CD14-positive monocyte (primary cell): ENCODE data around the gene PPT1. TPM values are rescaled to one million over a fixed set of nuclear protein-coding genes. Genes with fewer than 3 reads are reported as not detected.

Source experiments
- DNase-seq, 3 donors: peaks; one replicate each; pipeline ENCODE4 v3.0.0-alpha.2; 2011 to 2022
- H2AFZ ChIP-seq: 2 replicates; pipeline ENCODE4 v1.6.0; 2012; ENCODE audit warnings: mild to moderate bottlenecking, low read depth, low read length, inconsistent platforms; ENCODE audit not compliant: insufficient read depth, poor library complexity, severe bottlenecking
- H3K27ac ChIP-seq, 2 donors: 1 replicate in 1 of 2; 2 replicates in 1 of 2; pipeline ENCODE4 v1.5.1; 2012 to 2013; ENCODE audit warnings: low read length in 2 of 2, control low read depth in 1 of 2, inconsistent platforms in 1 of 2, low read depth in 1 of 2, mild to moderate bottlenecking in 1 of 2
- H3K27me3 ChIP-seq, 2 donors: one replicate each; pipeline versions ENCODE4 v1.6.0 to v1.6.1; 2011 to 2013; ENCODE audit warnings: low read length in 2 of 2; ENCODE audit not compliant: control insufficient read depth in 2 of 2, insufficient read depth in 2 of 2
- H3K36me3 ChIP-seq, 2 donors: replicated peaks in 1 of 2; 1 replicate in 1 of 2; 2 replicates in 1 of 2; pipeline versions ENCODE4 v1.5.1 to v1.6.1; 2012 to 2013; ENCODE audit warnings: low read length in 2 of 2, control low read depth in 1 of 2, inconsistent platforms in 1 of 2, mild to moderate bottlenecking in 1 of 2; ENCODE audit not compliant: insufficient read depth in 2 of 2, control insufficient read depth in 1 of 2
- H3K4me1 ChIP-seq, 2 donors: 1 replicate in 1 of 2; 2 replicates in 1 of 2; pipeline versions ENCODE4 v1.5.1 to v1.6.1; 2012 to 2013; ENCODE audit warnings: low read length in 2 of 2, control low read depth in 1 of 2, inconsistent platforms in 1 of 2, mild to moderate bottlenecking in 1 of 2, moderate library complexity in 1 of 2; ENCODE audit not compliant: insufficient read depth in 2 of 2, control insufficient read depth in 1 of 2
- H3K4me2 ChIP-seq: replicated peaks from 2 replicates; pipeline ENCODE3; 2012; ENCODE audit warnings: low read length, moderate library complexity, mild to moderate bottlenecking; ENCODE audit not compliant: poor library complexity, severe bottlenecking; ENCODE audit errors: extremely low read depth
- H3K4me3 ChIP-seq, 3 experiments: fragments of 200-600 bp in 1 of 3; sonication (generic) in 1 of 3; replicated peaks in 1 of 3; 1 replicate in 2 of 3; 2 replicates in 1 of 3; pipeline ENCODE4 v1.5.1; 2011 to 2013; ENCODE audit warnings: low read length in 3 of 3, mild to moderate bottlenecking in 3 of 3, control low read depth in 2 of 3, low read depth in 2 of 3, inconsistent platforms in 1 of 3, moderate library complexity in 1 of 3
- H3K79me2 ChIP-seq: 2 replicates; pipeline ENCODE4 v1.6.0; 2012; ENCODE audit warnings: mild to moderate bottlenecking, control low read depth, inconsistent platforms, low read length, moderate library complexity; ENCODE audit not compliant: insufficient read depth
- H3K9ac ChIP-seq: 2 replicates; pipeline ENCODE4 v1.6.0; 2017; ENCODE audit warnings: low read length, mild to moderate bottlenecking; ENCODE audit not compliant: insufficient read depth, poor library complexity, severe bottlenecking
- H3K9me3 ChIP-seq, 2 donors: replicated peaks in 1 of 2; 1 replicate in 1 of 2; 2 replicates in 1 of 2; pipeline versions ENCODE4 v1.5.1 to v1.6.1; 2012 to 2013; ENCODE audit warnings: low read length in 2 of 2, control low read depth in 1 of 2; ENCODE audit not compliant: control insufficient read depth in 1 of 2, insufficient read depth in 1 of 2
- H4K20me1 ChIP-seq: 2 replicates; pipeline ENCODE4 v1.6.0; 2012; ENCODE audit warnings: mild to moderate bottlenecking, low read length, control low read depth, moderate library complexity; ENCODE audit not compliant: insufficient read depth
- H3K27ac Mint-ChIP-seq, 7 donors: one replicate each; pipeline ENCODE4 v1.8.0; 2020; ENCODE audit warnings: mild to moderate bottlenecking in 7 of 7, mixed read lengths in 7 of 7, moderate library complexity in 6 of 7, inconsistent platforms in 2 of 7
- H3K27me3 Mint-ChIP-seq, 3 donors: one replicate each; pipeline ENCODE4 v1.8.0; 2021 to 2022; ENCODE audit warnings: low read depth in 3 of 3, mild to moderate bottlenecking in 3 of 3, mixed read lengths in 3 of 3, moderate library complexity in 3 of 3, inconsistent platforms in 1 of 3
- H3K36me3 Mint-ChIP-seq, 2 donors: one replicate each; pipeline ENCODE4 v1.8.0; 2020; ENCODE audit warnings: mixed read lengths in 2 of 2, inconsistent platforms in 1 of 2, mild to moderate bottlenecking in 1 of 2
- H3K4me1 Mint-ChIP-seq: one replicate; pipeline ENCODE4 v1.8.0; 2020; ENCODE audit warnings: mild to moderate bottlenecking, mixed read lengths
- H3K4me3 Mint-ChIP-seq, 2 donors: one replicate each; pipeline ENCODE4 v1.8.0; 2020; ENCODE audit warnings: mild to moderate bottlenecking in 2 of 2, mixed read lengths in 2 of 2, moderate library complexity in 1 of 2
- H3K9me3 Mint-ChIP-seq, 7 donors: one replicate each; pipeline ENCODE4 v1.8.0; 2020 to 2022; ENCODE audit warnings: mixed read lengths in 7 of 7, mild to moderate bottlenecking in 6 of 7, moderate library complexity in 6 of 7, inconsistent platforms in 2 of 7
- WGBS: methylation state at CpG from one replicate; pipeline ENCODE4 v1.1.5; 2013; ENCODE audit warnings: missing lambda C conversion rate; ENCODE audit not compliant: insufficient coverage; 5-methylcytosine and 5-hydroxymethylcytosine counted together
- intact Hi-C, 2 donors: fragments of 100-400 bp; cut with micrococcal nuclease; formaldehyde crosslinking; loops; one replicate each; pipeline versions ENCODE4 v1.15.0 to v1.15.1; 2023
- polyA plus RNA-seq, 3 donors: library from polyadenylated mRNA; depleted of rRNA in 1 of 3; unstranded in 2 of 3; stranded (reverse) in 1 of 3; fragments of 300-500 nt in 2 of 3; fragments of >200 nt in 1 of 3; fragmentation: Illumina TruSeq in 2 of 3; gene quantifications; 1 replicate in 2 of 3; 2 replicates in 1 of 3; pipeline ENCODE4 v1.2.3, GENCODE V29; 2012 to 2021
- TF ChIP-seq, protein P1 (sequence below): fragments of 200-600 bp; IDR thresholded peaks from one replicate; pipeline ENCODE4 v1.8.0; 2022; ENCODE audit warnings: antibody characterized with exemption, mild to moderate bottlenecking

Gene PPT1
- polyA plus RNA-seq, 3 donors, result 166 to 1,143 (median 658) TPM

DNA sequence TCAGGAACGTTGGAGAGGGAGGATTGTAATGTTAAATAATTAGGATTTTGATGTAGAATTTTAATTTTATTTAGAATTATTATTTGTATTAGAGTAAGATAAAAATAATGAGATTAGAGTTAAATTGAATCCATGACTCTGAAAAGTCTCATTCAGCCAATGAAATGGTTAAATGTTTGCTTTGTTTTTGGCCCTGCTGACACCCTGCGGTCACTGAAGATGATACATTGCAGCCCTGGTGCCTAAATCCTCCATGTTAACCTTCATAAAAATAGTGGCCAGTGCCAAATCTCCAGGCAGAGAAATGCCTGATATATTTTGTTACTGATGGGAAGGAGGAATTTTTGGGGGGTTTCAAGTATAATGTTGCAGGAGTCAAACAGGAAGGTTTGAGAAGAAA is 36.8 kb upstream of the PPT1 start:
- H3K4me3 ChIP-seq, result no peak overlapping the region
- WGBS, result 100% methylated on average over 1 of the region's 2 CpGs
- H3K27ac Mint-ChIP-seq, result no peak overlapping the region
- no peaks in the 10 kb centered on the region for H3K36me3 Mint-ChIP-seq
- no peak overlapping the region for H3K9ac ChIP-seq
- intact Hi-C loops, result no loop called here
- H3K4me3 Mint-ChIP-seq, result no peak overlapping the region
- H3K27me3 ChIP-seq, result no peaks in the 10 kb centered on the region
- TF ChIP-seq, protein P1, sequence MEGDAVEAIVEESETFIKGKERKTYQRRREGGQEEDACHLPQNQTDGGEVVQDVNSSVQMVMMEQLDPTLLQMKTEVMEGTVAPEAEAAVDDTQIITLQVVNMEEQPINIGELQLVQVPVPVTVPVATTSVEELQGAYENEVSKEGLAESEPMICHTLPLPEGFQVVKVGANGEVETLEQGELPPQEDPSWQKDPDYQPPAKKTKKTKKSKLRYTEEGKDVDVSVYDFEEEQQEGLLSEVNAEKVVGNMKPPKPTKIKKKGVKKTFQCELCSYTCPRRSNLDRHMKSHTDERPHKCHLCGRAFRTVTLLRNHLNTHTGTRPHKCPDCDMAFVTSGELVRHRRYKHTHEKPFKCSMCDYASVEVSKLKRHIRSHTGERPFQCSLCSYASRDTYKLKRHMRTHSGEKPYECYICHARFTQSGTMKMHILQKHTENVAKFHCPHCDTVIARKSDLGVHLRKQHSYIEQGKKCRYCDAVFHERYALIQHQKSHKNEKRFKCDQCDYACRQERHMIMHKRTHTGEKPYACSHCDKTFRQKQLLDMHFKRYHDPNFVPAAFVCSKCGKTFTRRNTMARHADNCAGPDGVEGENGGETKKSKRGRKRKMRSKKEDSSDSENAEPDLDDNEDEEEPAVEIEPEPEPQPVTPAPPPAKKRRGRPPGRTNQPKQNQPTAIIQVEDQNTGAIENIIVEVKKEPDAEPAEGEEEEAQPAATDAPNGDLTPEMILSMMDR, result no peak
- no peak overlapping the region for H3K27ac ChIP-seq
- no peaks in the 10 kb centered on the region for H3K4me1 ChIP-seq
- peaks cover 0 to 5% of the 10 kb centered on the region in 2 donors for H3K9me3 ChIP-seq
- peaks cover 7% of the 10 kb centered on the region for H3K4me1 Mint-ChIP-seq
- no peak for DNase-seq
- no peak overlapping the region for H3K4me2 ChIP-seq
- no peaks in the 10 kb centered on the region for H4K20me1 ChIP-seq
- peaks cover 0 to 11% (median 3%) of the 10 kb centered on the region in 7 donors for H3K9me3 Mint-ChIP-seq
- H3K79me2 ChIP-seq, result no peaks in the 10 kb centered on the region
- H3K27me3 Mint-ChIP-seq, result peaks cover 1 to 2% (median 2%) of the 10 kb centered on the region in 3 donors
- H2AFZ ChIP-seq, result no peak overlapping the region
- no peaks in the 10 kb centered on the region for H3K36me3 ChIP-seq

DNA sequence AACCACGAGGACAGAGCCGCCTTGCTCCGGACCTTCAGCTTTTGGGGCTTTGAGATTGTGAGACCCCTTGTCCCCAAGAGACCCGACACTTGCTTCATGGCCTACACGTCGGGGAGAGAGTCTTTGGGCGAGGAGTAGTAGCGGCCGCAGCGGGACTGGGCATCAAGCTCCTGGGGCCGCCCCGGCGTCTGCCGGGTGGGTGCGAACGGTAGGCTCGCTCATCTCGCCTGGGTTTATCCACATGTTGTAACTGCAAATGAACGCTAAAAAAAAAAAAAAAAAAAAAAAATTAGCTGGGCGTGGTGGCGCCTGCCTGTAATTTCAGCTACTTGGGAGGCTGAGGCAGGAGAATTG is 36.2 kb upstream of the PPT1 start:
- TF ChIP-seq, protein P1, result no peak
- no peak for DNase-seq
- Histone ChIP-seq H3K36me3 (no peaks in the 10 kb centered on the region), H3K27me3 (no peaks in the 10 kb centered on the region), H3K4me1 (no peaks in the 10 kb centered on the region), H3K79me2 (no peaks in the 10 kb centered on the region), H4K20me1 (no peaks in the 10 kb centered on the region), H3K27ac (no peak overlapping the region), H2AFZ (peak overlapping the region; percentile 22), H3K9me3 (peaks cover 0 to 5% of the 10 kb centered on the region in 2 donors), H3K4me2 (no peak overlapping the region), H3K9ac (no peak overlapping the region), H3K4me3 (no peak overlapping the region)
- Mint-ChIP-seq H3K9me3 (peaks cover 0 to 11% (median 3%) of the 10 kb centered on the region in 7 donors), H3K27ac (no peak overlapping the region), H3K36me3 (no peaks in the 10 kb centered on the region), H3K4me1 (peaks cover 7% of the 10 kb centered on the region), H3K27me3 (peaks cover 1 to 2% (median 2%) of the 10 kb centered on the region in 3 donors), H3K4me3 (no peak overlapping the region)
- WGBS, result 90% methylated on average over 15 of the region's 21 CpGs
- intact Hi-C loops, result no loop called here
